Esophagus squamous epithelium (tissue), 5 donors: ENCODE measurements around the gene COMMD3. TPM values are rescaled to one million over a fixed set of nuclear protein-coding genes. Genes with fewer than 3 reads are reported as not detected.

Experiments used
- DNase-seq: peaks from one replicate; lab custom pipeline; 2025; lab: John Stamatoyannopoulos, UW
- H3K27ac ChIP-seq, 4 donors: fragments of 200-600 bp; sonication (generic); one replicate each; pipeline ENCODE4 v1.5.1; 2016 to 2019; ENCODE audit warnings: mild to moderate bottlenecking in 1 of 4
- H3K27me3 ChIP-seq, 4 donors: fragments of 200-600 bp; sonication (generic); 1 replicate in 3 of 4; 2 replicates in 1 of 4; pipeline versions ENCODE4 v1.5.1 to v1.6.0; 2017 to 2021; ENCODE audit warnings: antibody characterized with exemption in 1 of 4
- H3K36me3 ChIP-seq, 3 donors: fragments of 200-600 bp; sonication (generic); one replicate each; pipeline ENCODE4 v1.5.1; 2016 to 2019
- H3K4me1 ChIP-seq, 3 donors: fragments of 200-600 bp; sonication (generic); one replicate each; pipeline ENCODE4 v1.5.1; 2017 to 2019
- H3K4me3 ChIP-seq, 4 donors: fragments of 200-600 bp; sonication (generic); 1 replicate in 3 of 4; 2 replicates in 1 of 4; pipeline ENCODE4 v1.5.1; 2016 to 2019; ENCODE audit warnings: mild to moderate bottlenecking in 2 of 4, moderate library complexity in 1 of 4
- H3K9me3 ChIP-seq, 3 donors: fragments of 200-600 bp; sonication (generic); one replicate each; pipeline ENCODE4 v1.5.1; 2016 to 2019
- CTCF ChIP-seq, 6 experiments: fragments of 450-650 bp in 4 of 6; fragments of 200-600 bp in 2 of 6; sonication (generic) in 2 of 6; IDR thresholded peaks; one replicate each; pipeline ENCODE4 v1.5.1; 2016 to 2019; ENCODE audit warnings: antibody characterized with exemption in 6 of 6, mild to moderate bottlenecking in 4 of 6, moderate library complexity in 4 of 6
- POLR2A ChIP-seq, 4 donors: fragments of 450-650 bp; IDR thresholded peaks; one replicate each; pipeline ENCODE4 v1.6.1; 2017; ENCODE audit warnings: antibody characterized with exemption in 4 of 4, mild to moderate bottlenecking in 4 of 4, moderate library complexity in 3 of 4
- WGBS, 2 donors: methylation state at CpG; one replicate each; pipeline ENCODE4 v1.1.5; 2018; 5-methylcytosine and 5-hydroxymethylcytosine counted together
- intact Hi-C: fragments of 100-400 bp; cut with DNase I; formaldehyde crosslinking; loops from one replicate; pipeline ENCODE4 v1.15.0; 2022
- total RNA-seq, 4 donors: library from RNA; depleted of rRNA; stranded (reverse); fragments of >200 nt; gene quantifications; one replicate each; pipeline ENCODE4 v1.1.0, GENCODE V29; 2016
- donor health status: DM: yes; HTN: yes; CAD: no.

Gene COMMD3
- total RNA-seq, 4 donors from 2014 or later = 14.9 to 31.4 (median 24.2) TPM

- Histone ChIP-seq H3K9me3 (no peaks in the 10 kb centered on the region), H3K4me3 (no peak overlapping the region), H3K4me1 (peaks cover 6 to 27% (median 9%) of the 10 kb centered on the region in 3 donors), H3K36me3 (peaks cover 0 to 32% (median 3%) of the 10 kb centered on the region in 3 donors), H3K27ac (no peak overlapping the region), H3K27me3 (peaks cover 0 to 16% (median 1%) of the 10 kb centered on the region in 4 donors)
- 94 to 95% methylated on average over 3 of the region's 3 CpGs for WGBS, 2 donors
- DNase-seq = no peak
- intact Hi-C loops = loop anchor here (10.0 kb wide), 2 partner anchors 106 to 324 kb away; partner anchors contain the start of gene DNAJC1
- TF ChIP-seq CTCF (IDR thresholded peaks at IDR 0.05) (no peak), POLR2A (IDR thresholded peaks at IDR 0.05) (no peak)
Measured at GRCh38 chr10:22329150-22329549, 13.0 kb downstream of the COMMD3 start.

- H3K27ac ChIP-seq = no peak overlapping the region
- TF ChIP-seq CTCF (IDR thresholded peaks at IDR 0.05) = no peak
- TF ChIP-seq POLR2A (IDR thresholded peaks at IDR 0.05) = no peak
- 87 to 93% methylated on average over 7 of the region's 7 CpGs for WGBS, 2 donors
- H3K4me1 ChIP-seq = peaks cover 26 to 36% (median 27%) of the 10 kb centered on the region in 3 donors
- no peak for DNase-seq
- H3K27me3 ChIP-seq = peaks cover 18 to 39% (median 29%) of the 10 kb centered on the region in 4 donors
- no peaks in the 10 kb centered on the region for H3K9me3 ChIP-seq
- H3K36me3 ChIP-seq = peaks cover 0 to 28% (median 3%) of the 10 kb centered on the region in 3 donors
- intact Hi-C loops = no loop called here
- no peak overlapping the region for H3K4me3 ChIP-seq
Measured at GRCh38 chr10:22332116-22332692, 16.0 kb downstream of the COMMD3 start.

GRCh38 chr10:22333167-22333974 is 17.2 kb downstream of the COMMD3 start:
- Histone ChIP-seq H3K27me3 (peaks cover 27 to 51% (median 41%) of the 10 kb centered on the region in 4 donors), H3K9me3 (no peaks in the 10 kb centered on the region), H3K27ac (no peak overlapping the region), H3K4me1 (peaks cover 26 to 37% (median 27%) of the 10 kb centered on the region in 3 donors), H3K4me3 (peak overlapping the region in 1 of 4 donors; percentile 25), H3K36me3 (peaks cover 0 to 19% (median 3%) of the 10 kb centered on the region in 3 donors)
- intact Hi-C loops = no loop called here
- WGBS, 2 donors = 64 to 76% methylated on average over 21 to 25 of the region's 25 CpGs
- TF ChIP-seq POLR2A (IDR thresholded peaks at IDR 0.05) (no peak), CTCF (IDR thresholded peaks at IDR 0.05) (no peak)
- no peak for DNase-seq

- TF ChIP-seq CTCF (IDR thresholded peaks at IDR 0.05) = no peak
- no peak for TF ChIP-seq POLR2A (IDR thresholded peaks at IDR 0.05)
- no peak for DNase-seq
- Histone ChIP-seq H3K36me3 (peaks cover 0 to 13% (median 3%) of the 10 kb centered on the region in 3 donors), H3K4me1 (peaks cover 26 to 37% (median 27%) of the 10 kb centered on the region in 3 donors), H3K9me3 (no peaks in the 10 kb centered on the region), H3K4me3 (peak overlapping the region in 1 of 4 donors; percentile 56), H3K27me3 (peaks cover 29 to 56% (median 46%) of the 10 kb centered on the region in 4 donors), H3K27ac (no peak overlapping the region)
- intact Hi-C loops = no loop called here
- WGBS, 2 donors = 83% methylated on average over 16 of the region's 16 CpGs
Measured at GRCh38 chr10:22333975-22334282, 17.7 kb downstream of the COMMD3 start.
